Endothelial cell of umbilical vein (primary cell): ENCODE data around the gene IGF2BP1. TPM values are rescaled to one million over a fixed set of nuclear protein-coding genes. Genes with fewer than 3 reads are reported as not detected.
A peak's percentile ranks its signal among the peaks of the same experiment; 100 is the strongest.

Experiments used
- BruUV-seq: library from RNA; stranded (reverse); fragments of 400-500 nt; replicated peaks from 2 replicates; lab custom pipeline; 2021; lab: Mats Ljungman, UMichigan
- CTCF ChIA-PET: fragments of 300-600, 350-600 bp; sonication (Branson Sonifier 250); formaldehyde crosslinking; loops from one replicate; lab custom pipeline; 2021; ENCODE audit warnings: antibody characterized with exemption, inconsistent platforms; lab: Charles Lee
- POLR2A ChIA-PET: fragments of 300-600, 350-600 bp; sonication (Branson Sonifier 250); formaldehyde crosslinking; loops from one replicate; lab custom pipeline; 2021; ENCODE audit warnings: antibody characterized with exemption, inconsistent platforms; lab: Charles Lee
- DNase-seq: peaks from one replicate; pipeline ENCODE4 v3.0.0-alpha.2; 2011; ENCODE audit warnings: low read depth, low spot score
- FAIRE-seq: peaks from 2 replicates; lab custom pipeline; 2011; peaks lifted over from hg19 to GRCh38; lab: Jason Lieb, UNC
- H2AFZ ChIP-seq: 2 replicates; pipeline ENCODE4 v1.6.0; 2012; ENCODE audit warnings: low read depth, low read length, control low read depth, inconsistent platforms
- H3K27ac ChIP-seq: 2 replicates; pipeline ENCODE4 v1.5.1; 2011; ENCODE audit warnings: low read depth, mild to moderate bottlenecking, control low read depth, low read length, moderate library complexity; ENCODE audit not compliant: insufficient read depth
- H3K27me3 ChIP-seq, 2 experiments: 2 replicates each; pipeline versions ENCODE4 v1.6.0 to v1.6.1; 2011; ENCODE audit warnings: low read length in 2 of 2, mixed read lengths in 1 of 2; ENCODE audit not compliant: control insufficient read depth in 2 of 2, insufficient read depth in 2 of 2
- H3K36me3 ChIP-seq, 2 experiments: 2 replicates in 1 of 2; 3 replicates in 1 of 2; pipeline ENCODE4 v1.5.1; 2011; ENCODE audit warnings: low read length in 2 of 2, mild to moderate bottlenecking in 1 of 2, moderate library complexity in 1 of 2; ENCODE audit not compliant: control insufficient read depth in 2 of 2, insufficient read depth in 2 of 2; ENCODE audit errors: extremely low read depth in 1 of 2
- H3K4me1 ChIP-seq: 3 replicates; pipeline ENCODE4 v1.5.1; 2011; ENCODE audit warnings: mild to moderate bottlenecking, low read length; ENCODE audit not compliant: control insufficient read depth, insufficient read depth; ENCODE audit errors: extremely low read depth
- H3K4me2 ChIP-seq: 2 replicates; pipeline ENCODE4 v1.6.1; 2011; ENCODE audit warnings: low read length, control low read depth, mixed read lengths; ENCODE audit not compliant: insufficient read depth
- H3K4me3 ChIP-seq, 3 experiments: fragments of 200-600 bp in 1 of 3; sonication (generic), shearing (Covaris generic) in 1 of 3; replicated peaks in 1 of 3; 2 replicates each; pipeline ENCODE4 v1.5.1; 2011 to 2016; ENCODE audit warnings: control low read depth in 3 of 3, low read length in 3 of 3, mild to moderate bottlenecking in 2 of 3, inconsistent platforms in 1 of 3, low read depth in 1 of 3, moderate library complexity in 1 of 3; ENCODE audit not compliant: insufficient read depth in 1 of 3
- H3K79me2 ChIP-seq: 2 replicates; pipeline ENCODE4 v1.6.0; 2012; ENCODE audit warnings: low read length, inconsistent platforms; ENCODE audit not compliant: control insufficient read depth, insufficient read depth
- H3K9ac ChIP-seq: replicated peaks from 2 replicates; pipeline ENCODE3; 2011; ENCODE audit warnings: low read length, control low read depth; ENCODE audit not compliant: insufficient read depth; ENCODE audit errors: extremely low read depth
- H3K9me1 ChIP-seq: replicated peaks from 3 replicates; pipeline ENCODE4 v1.6.0; 2011; ENCODE audit warnings: mild to moderate bottlenecking, low read length; ENCODE audit not compliant: control insufficient read depth, insufficient read depth; ENCODE audit errors: extremely low read depth
- H3K9me3 ChIP-seq: replicated peaks from 2 replicates; pipeline ENCODE4 v1.5.1; 2012; ENCODE audit warnings: low read length, inconsistent platforms; ENCODE audit not compliant: control insufficient read depth, insufficient read depth
- H4K20me1 ChIP-seq: replicated peaks from 2 replicates; pipeline ENCODE3; 2011; ENCODE audit warnings: mild to moderate bottlenecking, low read length; ENCODE audit not compliant: control insufficient read depth, insufficient read depth; ENCODE audit errors: extremely low read depth
- CTCF ChIP-seq, 2 donors: IDR thresholded peaks; 1 replicate in 1 of 2; 2 replicates in 1 of 2; pipeline ENCODE4 v1.5.1; 2011; ENCODE audit warnings: low read length in 2 of 2, mild to moderate bottlenecking in 2 of 2, moderate library complexity in 2 of 2, control low read depth in 1 of 2, inconsistent platforms in 1 of 2, low read depth in 1 of 2; ENCODE audit not compliant: insufficient read depth in 1 of 2; ENCODE audit errors: extremely low read depth in 1 of 2
- EZH2 ChIP-seq: IDR thresholded peaks from 2 replicates; pipeline ENCODE4 v1.6.1; 2012; ENCODE audit warnings: borderline replicate concordance, low read depth, mild to moderate bottlenecking, moderate library complexity, low read length, inconsistent platforms; ENCODE audit not compliant: severe bottlenecking
- FOS ChIP-seq: IDR thresholded peaks from 2 replicates; pipeline ENCODE4 v1.6.1; 2011; ENCODE audit warnings: mild to moderate bottlenecking, low read length, moderate library complexity, borderline replicate concordance; ENCODE audit not compliant: insufficient read depth
- GATA2 ChIP-seq: IDR thresholded peaks from 2 replicates; pipeline ENCODE4 v1.7.0; 2011; ENCODE audit warnings: low read depth, mild to moderate bottlenecking, moderate library complexity, mixed read lengths, low read length; ENCODE audit not compliant: insufficient read length, insufficient read depth
- JUN ChIP-seq: IDR thresholded peaks from 2 replicates; pipeline ENCODE4 v1.6.1; 2011; ENCODE audit warnings: borderline replicate concordance, low read depth; ENCODE audit not compliant: insufficient read length, insufficient read depth
- MAX ChIP-seq: IDR thresholded peaks from 2 replicates; pipeline ENCODE4 v1.6.1; 2011; ENCODE audit not compliant: insufficient read depth, insufficient read length
- MYC ChIP-seq: IDR thresholded peaks from one replicate; pipeline ENCODE4 v1.6.1; 2011; ENCODE audit warnings: mild to moderate bottlenecking, low read depth, low read length
- POLR2AphosphoS5 ChIP-seq: IDR thresholded peaks from 2 replicates; pipeline ENCODE4 v1.6.1; 2012; ENCODE audit warnings: low read depth, mild to moderate bottlenecking, control low read depth, low read length, moderate library complexity; ENCODE audit not compliant: insufficient read depth
- dilution Hi-C: fragments of 300-500 bp; cut with MboI; formaldehyde crosslinking; loops from one replicate; pipeline ENCODE4 v1.15.0; 2019; ENCODE audit warnings: low sequenced_read_pairs; ENCODE audit not compliant: extremely low pct_ligation_motif_present
- intact Hi-C: fragments of 100-400 bp; cut with micrococcal nuclease; formaldehyde crosslinking; loops from one replicate; pipeline ENCODE4 v1.10.0; 2022
- polyA plus RNA-seq, 4 experiments: library from polyadenylated mRNA; depleted of rRNA in 3 of 4; stranded (reverse) in 3 of 4; unstranded in 1 of 4; fragments of >200 nt; gene quantifications; 2 replicates each; pipeline versions ENCODE4 v1.2.1 to v1.2.3, GENCODE V29; 2011 to 2012; ENCODE audit warnings: missing spikeins in 1 of 4
- total RNA-seq: library from RNA; stranded (reverse); gene quantifications from 2 replicates; pipeline ENCODE4 v1.2.3, GENCODE V29; 2021

The IGF2BP1 gene
- total and polyA plus RNA-seq, 2 donors (not counting 3 experiments of a cell fraction or from before 2014, with no cell fraction given), result 9.5 to 99.5 TPM

GRCh38 chr17:48952904-48953303, 44.3 kb upstream of the IGF2BP1 start:
- H3K9me1 ChIP-seq, result no peaks in the 10 kb centered on the region
- H3K4me3 ChIP-seq, result no peak overlapping the region
- H3K4me1 ChIP-seq, result no peaks in the 10 kb centered on the region
- CTCF ChIA-PET, result interaction anchor here (0.6 to 2.3 kb wide), 12 partner anchors 9 to 928 kb away, joined by 3 to 20 read pairs (median 4); partner anchors contain the start of gene IGF2BP1
- TF ChIP-seq GATA2 (no peak), CTCF (IDR thresholded peaks at IDR 0.05; ENCODE audit: extremely low read depth in 1 of 2, insufficient read depth in 1 of 2, low read depth in 1 of 2, low read length in 2 of 2) (no peak), JUN (no peak), MAX (no peak), MYC (no peak), EZH2 (no peak), POLR2AphosphoS5 (no peak), FOS (no peak)
- no peaks in the 10 kb centered on the region for H4K20me1 ChIP-seq
- H3K36me3 ChIP-seq, result no peaks in the 10 kb centered on the region
- H3K27me3 ChIP-seq, result peaks cover 0 to 2% of the 10 kb centered on the region in 2 experiments
- POLR2A ChIA-PET, result no interaction called here
- intact Hi-C loops, result no loop called here
- no peak overlapping the region for H3K27ac ChIP-seq
- H3K79me2 ChIP-seq, result no peaks in the 10 kb centered on the region
- H3K4me2 ChIP-seq, result no peak overlapping the region
- H3K9me3 ChIP-seq, result no peaks in the 10 kb centered on the region
- dilution Hi-C loops, result no loop called here
- FAIRE-seq, result no peak
- no TSS peak for BruUV-seq
- H2AFZ ChIP-seq, result peak overlapping the region; percentile 17
- H3K9ac ChIP-seq, result no peak overlapping the region
- no peak for DNase-seq
